Ovary (tissue), 9 donors: ENCODE measurements around the gene BATF3. TPM values are rescaled to one million over a fixed set of nuclear protein-coding genes. Genes with fewer than 3 reads are reported as not detected.

Source experiments
- polyA plus RNA-seq, 2 donors: library from polyadenylated mRNA; stranded (reverse); fragments of 200-250 nt in 1 of 2; fragments of 350-450 nt in 1 of 2; fragmentation: Illumina TruSeq in 1 of 2; extraction: RNeasy Lipid Tissue Mini Kit (QIAGEN cat#74804) in 1 of 2; gene quantifications; one replicate each; pipeline ENCODE4 v1.2.3, GENCODE V29; 2013 to 2014
- total RNA-seq, 7 donors: library from RNA; depleted of rRNA in 2 of 7; stranded (reverse); fragments of >200 nt in 2 of 7; fragmentation: NEBNext Ultra II Directional in 3 of 7; extraction: Animal tissue kit (Norgen Biotek cat#: 25700) in 3 of 7; gene quantifications; one replicate each; pipeline versions ENCODE4 v1.1.0 to v1.2.4, GENCODE V29; 2016 to 2023
- donor health status: DM: no; HTN: no; CAD: no; lungs with moderate emphysema.
- donor health status: DM: no; HTN: no; CAD: no.
- donor health status: Bipolar disorder and iron deficiency.
- donor health status: DM: yes; HTN: yes; CAD: no.
- donor health status: DM: no; HTN: no; CAD: no.
- donor health status: DM: yes; HTN: yes; CAD: no.

The BATF3 gene
- total and polyA plus RNA-seq, 9 donors, result 0.71 to 4.2 (median 1.1) TPM

Other genes with a start within 250 kb of the BATF3 start
- gene ATF3, start 91.1 kb downstream of the BATF3 start, total RNA-seq, result 100 to 1,000 TPM in 1 of 7 donors, 10 to 100 TPM in 3, 1 to 10 TPM in 3; 2.9 to 132 (median 19.4) TPM
- gene ATF3, start 91.1 kb downstream of the BATF3 start, polyA plus RNA-seq, result 10 to 100 TPM in 1 of 2 donors, 1 to 10 TPM in 1; 5.1 to 29.2 TPM
- 10 to 100 TPM; 17.2 to 35.2 (median 29.2) TPM for gene NSL1, start 91.9 kb upstream of the BATF3 start, total RNA-seq
- 10 to 100 TPM; 21.8 to 23.8 TPM for gene NSL1, start 91.9 kb upstream of the BATF3 start, polyA plus RNA-seq
- 10 to 100 TPM in 4 of 7 donors, 1 to 10 TPM in 3; 6.8 to 17.1 (median 10.2) TPM for gene TATDN3, start 92.1 kb upstream of the BATF3 start, total RNA-seq
- 1 to 10 TPM; 9.2 to 9.5 TPM for gene TATDN3, start 92.1 kb upstream of the BATF3 start, polyA plus RNA-seq
- gene SPATA45, start 147.8 kb upstream of the BATF3 start, total RNA-seq, result not detected
- not detected for gene SPATA45, start 147.8 kb upstream of the BATF3 start, polyA plus RNA-seq
- gene FLVCR1, start 158.4 kb upstream of the BATF3 start, total RNA-seq, result 10 to 100 TPM in 1 of 7 donors, 1 to 10 TPM in 6; 4.0 to 11.4 (median 7.4) TPM
- 1 to 10 TPM; 1.9 to 5.3 TPM for gene FLVCR1, start 158.4 kb upstream of the BATF3 start, polyA plus RNA-seq